ENCODE results near the gene P2RY6. TPM values are rescaled to one million over a fixed set of nuclear protein-coding genes. Genes with fewer than 3 reads are reported as not detected.

The P2RY6 gene
- total RNA-seq, 4 donors from 2014 or later = 0.38 to 0.89 (median 0.38) TPM; not detected in 1

DNA sequence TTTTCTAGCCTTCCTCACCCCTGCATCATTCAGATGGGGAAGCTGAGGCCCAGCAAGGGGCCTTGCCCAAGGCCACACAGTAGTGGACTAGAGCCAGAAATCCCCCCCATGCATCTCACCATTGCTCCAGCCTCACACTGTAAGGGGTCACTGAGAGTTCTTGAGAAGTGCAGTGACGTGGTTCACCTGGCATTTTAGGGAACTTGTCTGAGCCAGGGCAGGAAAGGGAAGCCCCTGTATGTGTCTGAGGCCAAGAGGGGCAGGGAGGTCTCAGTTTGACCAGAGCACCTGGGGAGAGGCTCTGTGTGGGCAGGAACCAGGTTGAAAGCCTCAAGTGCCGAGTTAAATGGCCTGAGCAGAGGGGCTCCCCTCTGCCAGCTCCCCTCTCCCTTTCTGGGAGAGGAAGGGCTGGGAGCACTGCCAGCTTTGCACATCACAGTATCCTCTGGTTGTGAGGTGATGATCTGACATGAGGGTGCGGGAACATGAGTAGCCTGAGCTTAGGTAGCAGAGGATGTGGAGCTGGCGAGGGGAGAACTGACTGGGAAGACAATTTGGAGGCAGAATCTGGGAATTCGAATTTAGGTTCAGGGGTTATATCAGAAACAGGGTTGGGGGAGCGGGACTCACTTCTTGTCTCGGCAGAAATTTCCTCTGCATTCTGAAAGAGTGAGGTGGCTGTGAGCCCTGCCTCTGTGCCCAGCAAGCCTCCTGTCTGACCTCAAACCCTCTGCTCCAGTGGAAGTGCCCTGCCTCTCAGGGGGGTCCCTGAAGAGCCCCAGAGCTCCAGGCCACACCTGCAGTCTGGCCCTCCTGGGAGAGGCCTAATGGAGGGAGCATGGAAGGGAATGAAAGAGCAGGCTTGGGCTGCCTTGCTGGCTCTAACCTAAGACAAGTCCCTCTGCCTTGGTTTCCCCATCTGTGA is 50.5 kb downstream of the P2RY6 start:
- H3K36me3 ChIP-seq = no peaks in the 10 kb centered on the region
- H3K4me3 ChIP-seq = peak overlapping the region; percentile 11
- H3K27ac ChIP-seq = peak overlapping the region; percentile 54
- TF ChIP-seq, protein P1, sequence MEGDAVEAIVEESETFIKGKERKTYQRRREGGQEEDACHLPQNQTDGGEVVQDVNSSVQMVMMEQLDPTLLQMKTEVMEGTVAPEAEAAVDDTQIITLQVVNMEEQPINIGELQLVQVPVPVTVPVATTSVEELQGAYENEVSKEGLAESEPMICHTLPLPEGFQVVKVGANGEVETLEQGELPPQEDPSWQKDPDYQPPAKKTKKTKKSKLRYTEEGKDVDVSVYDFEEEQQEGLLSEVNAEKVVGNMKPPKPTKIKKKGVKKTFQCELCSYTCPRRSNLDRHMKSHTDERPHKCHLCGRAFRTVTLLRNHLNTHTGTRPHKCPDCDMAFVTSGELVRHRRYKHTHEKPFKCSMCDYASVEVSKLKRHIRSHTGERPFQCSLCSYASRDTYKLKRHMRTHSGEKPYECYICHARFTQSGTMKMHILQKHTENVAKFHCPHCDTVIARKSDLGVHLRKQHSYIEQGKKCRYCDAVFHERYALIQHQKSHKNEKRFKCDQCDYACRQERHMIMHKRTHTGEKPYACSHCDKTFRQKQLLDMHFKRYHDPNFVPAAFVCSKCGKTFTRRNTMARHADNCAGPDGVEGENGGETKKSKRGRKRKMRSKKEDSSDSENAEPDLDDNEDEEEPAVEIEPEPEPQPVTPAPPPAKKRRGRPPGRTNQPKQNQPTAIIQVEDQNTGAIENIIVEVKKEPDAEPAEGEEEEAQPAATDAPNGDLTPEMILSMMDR (IDR thresholded peaks at IDR 0.05) = no peak
- TF ChIP-seq POLR2A (IDR thresholded peaks at IDR 0.05) (no peak), EP300 (IDR thresholded peaks at IDR 0.05) (no peak), POLR2AphosphoS5 (IDR thresholded peaks at IDR 0.05) (no peak)
- WGBS = 84% methylated on average over 6 of the region's 7 CpGs
- no peaks in the 10 kb centered on the region for H3K27me3 ChIP-seq
- peaks cover 57% of the 10 kb centered on the region for H3K4me1 ChIP-seq
- DNase-seq (ENCODE audit: low spot score in 2 of 2) = no peak
- H3K9me3 ChIP-seq = no peaks in the 10 kb centered on the region

DNA sequence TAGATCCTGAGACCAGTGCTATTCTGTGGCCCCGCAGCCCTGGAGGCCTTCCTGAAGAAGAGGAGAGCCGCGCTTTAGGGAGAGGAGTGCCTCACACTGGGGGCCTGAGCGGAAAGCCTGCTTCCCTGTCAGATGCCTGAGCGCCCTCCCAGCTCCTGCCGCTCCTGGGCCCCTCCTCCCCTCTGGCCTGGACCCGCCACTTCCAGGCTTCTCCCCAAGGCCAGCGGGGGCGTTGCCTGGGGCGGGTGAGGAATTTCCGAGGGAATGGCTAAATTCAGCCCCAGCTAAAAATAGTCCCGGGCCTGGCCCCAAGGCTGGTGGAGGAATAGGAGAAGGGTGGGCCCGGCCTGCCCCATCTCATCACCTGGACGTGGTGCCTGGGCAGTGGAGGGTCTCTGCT is 51.3 kb downstream of the P2RY6 start:
- peak; percentile 85 to 87 for DNase-seq (ENCODE audit: low spot score in 2 of 2)
- WGBS = 62% methylated on average over 14 of the region's 14 CpGs
- Histone ChIP-seq H3K27ac (peak overlapping the region; percentile 54), H3K4me3 (no peak overlapping the region), H3K9me3 (no peaks in the 10 kb centered on the region), H3K4me1 (peaks cover 54% of the 10 kb centered on the region), H3K36me3 (no peaks in the 10 kb centered on the region), H3K27me3 (no peaks in the 10 kb centered on the region)
- TF ChIP-seq POLR2AphosphoS5 (IDR thresholded peaks at IDR 0.05) (no peak), EP300 (IDR thresholded peaks at IDR 0.05) (no peak), POLR2A (IDR thresholded peaks at IDR 0.05) (no peak)
- TF ChIP-seq, protein P1 (IDR thresholded peaks at IDR 0.05) = no peak

DNA sequence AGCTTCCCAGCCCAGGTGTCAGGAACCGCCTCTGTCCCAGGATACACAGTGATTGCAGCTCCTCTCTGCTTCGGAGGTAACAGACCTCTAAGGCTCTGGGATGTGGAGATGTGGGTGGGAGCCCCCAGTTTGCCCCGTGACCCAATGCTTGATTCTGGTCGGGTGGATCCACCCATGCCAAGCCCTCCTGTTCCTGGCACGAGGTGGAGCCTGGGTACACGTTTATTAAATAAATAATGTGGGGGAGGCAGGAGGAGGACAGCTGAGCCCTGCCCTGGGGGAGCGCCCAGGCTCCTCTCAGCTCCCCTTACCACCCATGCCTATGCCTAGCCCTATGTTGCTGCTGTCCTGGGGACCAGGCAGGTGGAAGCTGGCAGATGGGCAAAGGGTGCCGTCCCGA is 52.0 kb downstream of the P2RY6 start:
- WGBS = 61% methylated on average over 8 of the region's 9 CpGs
- TF ChIP-seq EP300 (IDR thresholded peaks at IDR 0.05) (no peak), POLR2A (IDR thresholded peaks at IDR 0.05) (no peak), POLR2AphosphoS5 (IDR thresholded peaks at IDR 0.05) (no peak)
- TF ChIP-seq, protein P1 (IDR thresholded peaks at IDR 0.05) = no peak
- Histone ChIP-seq H3K4me1 (peaks cover 54% of the 10 kb centered on the region), H3K9me3 (no peaks in the 10 kb centered on the region), H3K27me3 (no peaks in the 10 kb centered on the region), H3K36me3 (no peaks in the 10 kb centered on the region), H3K4me3 (no peak overlapping the region), H3K27ac (peak overlapping the region; percentile 41)
- no peak for DNase-seq (ENCODE audit: low spot score in 2 of 2)

DNA sequence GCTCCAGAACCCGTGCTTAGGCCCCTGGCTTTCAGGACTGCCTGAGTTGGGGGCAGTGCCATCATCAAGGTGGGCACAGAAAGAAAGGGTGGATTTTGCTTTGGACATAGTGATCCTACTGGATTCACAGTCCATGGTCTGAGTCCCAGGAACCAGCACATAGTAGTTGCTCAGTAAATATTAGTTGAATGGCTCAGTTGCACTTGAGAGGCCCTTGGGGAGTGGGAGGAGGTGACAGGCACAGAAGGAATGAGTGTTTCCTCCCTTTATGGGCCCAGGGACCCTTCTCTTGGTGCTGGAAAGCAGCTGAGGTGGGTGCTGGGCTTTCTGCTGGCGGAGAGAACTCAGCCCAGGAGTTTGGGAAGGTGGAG is 52.5 kb downstream of the P2RY6 start:
- Histone ChIP-seq H3K27me3 (no peaks in the 10 kb centered on the region), H3K4me3 (no peak overlapping the region), H3K27ac (peak overlapping the region; percentile 41), H3K9me3 (no peaks in the 10 kb centered on the region), H3K4me1 (peaks cover 54% of the 10 kb centered on the region), H3K36me3 (no peaks in the 10 kb centered on the region)
- 80% methylated on average over 2 of the region's 2 CpGs for WGBS
- DNase-seq (ENCODE audit: low spot score in 2 of 2) = no peak
- TF ChIP-seq, protein P1 (IDR thresholded peaks at IDR 0.05) = no peak
- TF ChIP-seq POLR2AphosphoS5 (IDR thresholded peaks at IDR 0.05) (no peak), EP300 (IDR thresholded peaks at IDR 0.05) (no peak), POLR2A (IDR thresholded peaks at IDR 0.05) (no peak)

Measured in suprapubic skin (tissue), 4 donors.